Activated naive CD4-positive, alpha-beta T cell treated with anti-CD3 and anti-CD28 coated beads, Interleukin-2, amount 10 ng/mL, durations not matched to agents 7 days and 5 days (primary cell): ENCODE measurements around the gene NHSL2.

ENCODE experiments used
- CTCF ChIA-PET: fragments of 350-600 bp; sonication (Branson Sonifier 250); formaldehyde crosslinking; loops from one replicate; lab custom pipeline; 2021; ENCODE audit warnings: antibody characterized with exemption; lab: Charles Lee
- DNase-seq: peaks from one replicate; pipeline ENCODE4 v3.0.0-alpha.2; 2020
- H3K27ac Mint-ChIP-seq: one replicate; pipeline ENCODE4 v1.8.0; 2021; ENCODE audit warnings: mild to moderate bottlenecking, moderate library complexity, mixed read lengths
- H3K27me3 Mint-ChIP-seq: one replicate; pipeline ENCODE4 v1.8.0; 2021; ENCODE audit warnings: mild to moderate bottlenecking, mixed read lengths
- H3K36me3 Mint-ChIP-seq: one replicate; pipeline ENCODE4 v1.8.0; 2021; ENCODE audit warnings: mixed read lengths
- H3K4me1 Mint-ChIP-seq: one replicate; pipeline ENCODE4 v1.8.0; 2021; ENCODE audit warnings: mixed read lengths
- H3K4me3 Mint-ChIP-seq: one replicate; pipeline ENCODE4 v1.8.0; 2021; ENCODE audit warnings: mild to moderate bottlenecking, moderate library complexity, mixed read lengths
- H3K9me3 Mint-ChIP-seq: one replicate; pipeline ENCODE4 v1.8.0; 2021; ENCODE audit warnings: mixed read lengths

Gene NHSL2

DNA sequence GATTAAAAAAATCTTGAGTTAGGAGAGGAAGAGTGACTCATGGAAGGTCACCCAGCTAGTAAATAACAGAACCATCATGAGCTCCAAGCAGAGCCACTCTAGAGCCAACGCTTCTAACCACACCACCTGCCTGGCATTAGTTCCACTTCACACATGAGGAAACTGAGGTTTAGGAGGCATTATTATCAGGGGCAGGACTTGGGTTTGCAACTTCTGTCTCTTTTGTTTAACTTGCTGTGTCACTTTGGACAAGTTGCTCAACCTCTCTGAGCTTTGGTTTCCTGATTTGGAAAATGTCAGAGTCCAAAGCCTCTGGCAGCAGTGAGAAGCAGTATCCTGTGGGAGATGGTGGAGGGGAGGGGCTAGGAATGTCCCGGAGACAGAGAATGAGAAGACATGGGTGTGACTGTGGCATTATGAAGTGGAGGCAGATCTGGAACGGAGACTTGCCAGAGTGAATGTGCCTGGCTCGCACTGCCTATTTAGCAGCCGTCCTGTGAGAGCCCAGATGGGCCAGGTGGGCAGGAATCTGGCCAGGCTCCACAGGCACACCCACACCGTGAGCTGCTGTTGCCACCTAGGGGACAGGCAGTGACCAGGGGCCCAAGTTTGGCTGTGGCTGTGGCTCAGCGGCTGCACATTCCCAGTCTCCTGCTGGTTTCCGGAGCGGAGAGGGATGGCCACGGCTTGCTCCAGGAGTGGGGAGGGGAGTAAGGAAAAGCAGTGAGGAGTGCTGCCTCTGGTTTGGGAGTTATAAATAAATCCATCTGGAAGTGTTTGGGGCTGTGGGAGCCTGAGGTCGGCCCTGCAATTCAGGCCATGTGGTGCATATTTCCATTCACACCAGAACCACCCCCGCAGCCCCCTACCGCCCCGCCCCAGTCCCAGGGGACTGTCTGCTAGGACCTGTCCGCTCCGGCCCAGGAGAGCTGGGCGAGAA is 93.4 kb downstream of the NHSL2 start:
- H3K36me3 Mint-ChIP-seq, result no peaks in the 10 kb centered on the region
- CTCF ChIA-PET, result interaction anchor here (1.2 kb wide), 1 partner anchor 14 kb away, joined by 3 read pairs; no protein-coding TSS in a partner anchor
- no peak for DNase-seq
- peaks cover 32% of the 10 kb centered on the region for H3K27me3 Mint-ChIP-seq
- H3K27ac Mint-ChIP-seq, result no peak overlapping the region
- H3K9me3 Mint-ChIP-seq, result no peaks in the 10 kb centered on the region
- no peaks in the 10 kb centered on the region for H3K4me1 Mint-ChIP-seq
- no peak overlapping the region for H3K4me3 Mint-ChIP-seq

DNA sequence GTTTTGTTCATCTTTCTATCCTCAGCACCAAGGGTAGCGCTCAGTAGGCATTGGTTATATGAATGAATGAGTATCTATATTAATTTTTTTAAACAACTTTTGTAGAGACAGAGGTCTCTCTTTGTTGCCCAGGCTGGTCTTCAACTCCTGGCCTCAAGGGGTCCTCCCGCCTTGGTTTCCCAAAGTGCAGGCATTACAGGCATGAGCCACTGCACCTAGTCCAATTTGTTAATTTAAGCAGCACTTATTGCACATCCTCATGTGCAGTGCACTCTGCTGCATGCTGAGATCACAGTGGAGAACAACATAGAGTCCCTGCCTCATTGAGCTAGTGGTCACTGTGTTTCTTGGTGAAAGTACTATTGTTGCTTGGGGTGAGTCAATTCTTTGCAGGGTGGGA is 94.4 kb downstream of the NHSL2 start:
- Mint-ChIP-seq H3K36me3 (no peaks in the 10 kb centered on the region), H3K4me3 (no peak overlapping the region), H3K9me3 (no peaks in the 10 kb centered on the region), H3K4me1 (no peaks in the 10 kb centered on the region), H3K27me3 (peaks cover 34% of the 10 kb centered on the region), H3K27ac (no peak overlapping the region)
- DNase-seq, result no peak
- CTCF ChIA-PET, result no interaction called here

DNA sequence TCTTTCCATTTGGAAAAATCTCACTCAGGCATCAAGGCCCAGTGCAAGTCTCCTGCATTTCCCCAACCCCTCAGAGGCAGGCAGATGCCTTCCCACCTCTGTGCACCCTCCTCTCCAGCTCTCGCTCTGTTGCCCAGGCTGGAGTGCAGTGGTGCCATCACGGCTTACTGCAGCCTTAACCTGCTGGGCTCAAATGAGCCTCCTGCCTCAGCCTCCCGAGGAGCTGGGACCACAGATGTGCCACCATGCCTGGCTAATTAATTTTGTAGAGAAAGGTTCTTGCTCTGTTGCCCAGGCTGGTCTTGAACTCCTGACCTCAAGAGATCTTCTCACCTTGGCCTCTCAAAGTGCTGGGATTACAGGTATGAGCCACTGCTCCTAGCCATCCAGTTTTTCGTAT is 95.8 kb downstream of the NHSL2 start:
- H3K36me3 Mint-ChIP-seq, result no peaks in the 10 kb centered on the region
- DNase-seq, result no peak
- H3K9me3 Mint-ChIP-seq, result no peaks in the 10 kb centered on the region
- CTCF ChIA-PET, result no interaction called here
- H3K4me3 Mint-ChIP-seq, result no peak overlapping the region
- H3K27me3 Mint-ChIP-seq, result peaks cover 30% of the 10 kb centered on the region
- H3K27ac Mint-ChIP-seq, result no peak overlapping the region
- no peaks in the 10 kb centered on the region for H3K4me1 Mint-ChIP-seq

DNA sequence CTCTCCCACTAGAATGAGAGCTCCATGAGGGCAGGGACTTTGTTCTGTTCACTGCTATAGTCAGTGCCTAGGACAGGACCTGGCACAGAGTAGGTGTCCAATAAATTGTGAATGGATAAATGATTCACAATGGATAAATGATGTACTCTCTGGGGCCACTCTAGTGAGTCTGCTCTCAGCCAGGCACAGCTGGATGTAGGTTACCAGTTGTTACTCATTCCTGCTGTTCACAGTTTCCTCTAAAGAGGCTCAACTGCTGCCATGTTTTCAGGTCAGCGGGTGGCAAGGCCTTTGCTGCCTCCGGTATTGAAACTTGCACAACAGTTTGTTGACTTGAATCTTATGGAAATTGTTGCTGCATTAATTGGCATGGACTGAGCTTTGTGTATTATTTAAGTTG is 99.1 kb downstream of the NHSL2 start:
- Mint-ChIP-seq H3K27me3 (peaks cover 20% of the 10 kb centered on the region), H3K27ac (no peak overlapping the region), H3K4me1 (no peaks in the 10 kb centered on the region), H3K36me3 (no peaks in the 10 kb centered on the region), H3K4me3 (no peak overlapping the region), H3K9me3 (no peaks in the 10 kb centered on the region)
- CTCF ChIA-PET, result no interaction called here
- DNase-seq, result no peak

DNA sequence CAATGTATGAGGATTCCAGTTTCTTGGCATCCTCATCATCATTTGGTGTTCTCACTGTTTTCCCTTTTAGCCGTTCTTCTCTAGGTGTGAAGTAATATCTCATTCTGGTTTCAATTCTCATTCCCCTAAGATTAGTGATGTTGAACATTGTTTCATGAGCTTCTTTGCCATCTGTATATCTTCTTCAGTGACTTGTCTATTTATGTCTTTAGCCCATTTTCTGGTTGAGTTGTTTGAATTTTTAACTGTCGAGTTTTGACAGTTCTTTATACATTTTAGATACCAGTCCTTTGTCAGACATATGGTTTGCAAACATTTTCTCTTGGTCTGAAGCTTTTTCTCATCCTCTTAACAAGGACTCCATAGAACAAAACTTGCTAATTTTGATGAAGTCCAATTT is 101.1 kb downstream of the NHSL2 start:
- Mint-ChIP-seq H3K36me3 (no peaks in the 10 kb centered on the region), H3K4me3 (no peak overlapping the region), H3K27me3 (peaks cover 31% of the 10 kb centered on the region), H3K27ac (no peak overlapping the region), H3K4me1 (no peaks in the 10 kb centered on the region), H3K9me3 (no peaks in the 10 kb centered on the region)
- CTCF ChIA-PET, result no interaction called here
- DNase-seq, result no peak

DNA sequence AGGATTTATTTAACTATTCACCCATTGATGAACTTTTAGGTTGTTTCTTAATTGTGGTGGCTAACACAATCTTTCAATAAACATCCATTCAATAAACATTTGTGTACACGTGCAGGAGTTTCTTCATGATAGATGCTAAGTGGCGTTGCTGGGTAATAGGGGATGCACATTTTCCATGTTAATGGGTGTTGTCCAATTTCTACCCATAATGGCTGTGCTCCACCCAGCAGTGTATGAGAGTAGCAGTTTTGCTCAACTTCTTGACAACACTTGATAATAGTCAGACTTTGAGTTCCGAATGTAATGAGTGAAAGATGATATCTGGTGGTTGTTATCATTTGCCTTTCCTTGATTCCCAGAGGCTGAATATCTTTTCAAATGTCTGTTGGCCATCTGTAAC is 104.7 kb downstream of the NHSL2 start:
- peaks cover 54% of the 10 kb centered on the region for H3K27me3 Mint-ChIP-seq
- H3K27ac Mint-ChIP-seq, result no peak overlapping the region
- no peaks in the 10 kb centered on the region for H3K9me3 Mint-ChIP-seq
- H3K36me3 Mint-ChIP-seq, result no peaks in the 10 kb centered on the region
- CTCF ChIA-PET, result interaction anchor here (1.1 kb wide), 1 partner anchor 115 kb away, joined by 3 read pairs; no protein-coding TSS in a partner anchor
- peaks cover 5% of the 10 kb centered on the region for H3K4me1 Mint-ChIP-seq
- no peak for DNase-seq
- H3K4me3 Mint-ChIP-seq, result no peak overlapping the region

DNA sequence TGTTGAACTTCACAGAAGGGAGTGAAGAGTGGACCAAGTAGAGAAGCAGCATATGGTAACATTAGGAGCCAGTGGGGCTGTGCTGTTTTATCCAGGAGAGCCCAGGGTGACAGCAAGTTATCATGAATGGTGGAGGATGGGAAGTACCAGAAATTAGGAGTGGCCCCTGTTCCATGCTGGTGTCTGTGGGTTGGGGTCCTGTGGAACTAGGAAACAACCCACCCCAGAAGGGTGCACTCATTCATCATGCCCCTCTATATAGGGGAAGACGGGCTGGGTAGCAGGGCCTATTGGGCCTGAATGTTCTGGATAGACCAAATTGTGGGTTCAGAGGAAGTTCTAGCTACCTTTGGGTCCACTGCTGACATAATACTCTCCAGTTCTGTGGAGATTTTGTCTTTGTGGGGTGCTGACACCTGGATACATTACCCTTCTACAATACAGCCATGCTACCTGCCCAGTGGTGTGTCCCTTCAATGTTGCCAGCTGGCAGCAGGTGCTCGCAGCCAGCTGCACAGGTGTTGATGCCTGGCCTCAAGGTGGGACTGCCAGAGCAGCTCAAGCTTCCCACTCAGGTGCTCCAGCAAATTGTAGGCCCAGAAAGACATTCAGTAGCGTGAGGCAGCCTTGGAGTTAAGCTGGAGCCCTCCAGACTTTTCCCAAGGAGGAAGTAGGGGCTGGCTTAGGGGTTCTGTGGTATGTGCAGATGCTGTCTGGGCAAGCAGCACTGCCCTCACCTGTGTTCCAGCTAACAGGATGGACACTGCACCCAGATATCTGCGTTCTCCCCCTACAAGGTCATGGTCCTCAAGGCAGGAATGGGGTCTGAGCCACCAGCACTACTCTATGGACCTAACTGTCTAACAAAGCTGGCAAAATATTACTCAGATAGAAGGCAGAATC is 106.5 kb downstream of the NHSL2 start:
- H3K27ac Mint-ChIP-seq, result no peak overlapping the region
- no peak for DNase-seq
- H3K9me3 Mint-ChIP-seq, result no peaks in the 10 kb centered on the region
- no peaks in the 10 kb centered on the region for H3K36me3 Mint-ChIP-seq
- CTCF ChIA-PET, result interaction anchor here (0.9 to 7.8 kb wide), 3 partner anchors 14 to 108 kb away, joined by 3 to 91 read pairs (median 3); no protein-coding TSS in a partner anchor
- no peak overlapping the region for H3K4me3 Mint-ChIP-seq
- H3K4me1 Mint-ChIP-seq, result peaks cover 13% of the 10 kb centered on the region
- peaks cover 67% of the 10 kb centered on the region for H3K27me3 Mint-ChIP-seq

DNA sequence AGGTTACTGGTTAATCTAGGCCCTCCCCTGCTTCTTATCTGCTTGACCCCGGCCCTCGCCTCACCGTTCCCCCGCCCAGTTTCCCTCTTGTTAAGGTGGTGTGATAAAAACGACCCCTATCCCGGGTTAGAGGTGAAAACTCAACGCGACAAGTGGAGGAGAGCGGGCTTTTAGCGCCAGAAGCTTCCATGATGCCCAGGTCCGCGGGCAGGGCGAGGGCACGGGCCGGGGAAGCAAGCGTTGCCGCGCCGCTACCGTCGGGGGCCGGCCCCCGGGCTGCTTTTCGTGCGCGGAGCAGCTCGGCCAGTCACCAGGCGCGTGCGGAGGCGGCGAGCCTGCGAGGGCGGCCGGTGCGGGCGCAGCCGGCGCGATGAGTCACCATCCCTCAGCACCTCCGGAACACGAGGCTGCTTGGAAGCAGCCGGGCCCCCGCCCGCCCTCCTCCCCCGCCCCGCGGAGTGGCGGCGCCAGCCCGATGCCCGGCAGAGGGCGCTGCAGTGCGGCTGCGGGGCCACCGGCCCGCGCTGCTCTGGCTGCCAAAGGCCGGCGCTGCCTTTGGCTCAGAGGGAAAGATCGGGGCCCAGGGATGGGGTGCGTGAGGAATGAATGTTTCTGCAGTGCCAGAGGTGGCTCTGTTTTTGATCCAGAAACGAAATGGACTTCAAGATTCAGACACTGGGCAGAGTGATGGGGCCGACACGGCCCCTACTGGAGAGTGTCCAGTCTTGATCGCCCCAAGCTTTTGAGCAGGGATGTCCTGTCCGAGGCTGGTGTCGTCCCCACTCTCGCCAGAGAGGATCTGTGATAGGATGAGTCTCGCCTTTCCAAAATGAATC is 107.8 kb downstream of the NHSL2 start:
- peaks cover 76% of the 10 kb centered on the region for H3K27me3 Mint-ChIP-seq
- no peaks in the 10 kb centered on the region for H3K9me3 Mint-ChIP-seq
- H3K4me1 Mint-ChIP-seq, result peaks cover 13% of the 10 kb centered on the region
- peak; percentile 80 for DNase-seq
- no peak overlapping the region for H3K4me3 Mint-ChIP-seq
- CTCF ChIA-PET, result interaction anchor here (0.6 to 7.8 kb wide), 7 partner anchors 11 to 107 kb away, joined by 3 to 91 read pairs (median 3); no protein-coding TSS in a partner anchor
- H3K27ac Mint-ChIP-seq, result no peak overlapping the region
- H3K36me3 Mint-ChIP-seq, result no peaks in the 10 kb centered on the region

DNA sequence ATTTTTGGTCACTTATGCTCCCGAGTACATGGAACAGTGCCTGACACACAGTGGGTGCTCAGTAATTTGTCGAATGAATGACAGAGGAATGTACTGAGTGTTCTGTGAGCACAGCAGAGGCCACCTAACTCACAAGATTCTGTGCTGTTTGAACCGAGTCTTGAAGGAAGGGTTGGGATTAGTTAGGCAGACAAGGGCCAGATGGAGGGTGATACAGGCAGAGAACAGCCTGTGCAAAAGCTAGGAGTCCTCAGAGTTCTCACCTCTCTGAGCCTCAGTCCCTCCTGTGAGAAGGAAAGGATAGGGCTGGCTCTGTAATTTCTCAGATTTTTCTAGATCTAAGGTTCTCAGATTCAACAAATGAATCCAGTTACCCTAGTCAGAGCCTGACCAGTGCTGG is 108.8 kb downstream of the NHSL2 start:
- Mint-ChIP-seq H3K4me1 (peaks cover 13% of the 10 kb centered on the region), H3K36me3 (no peaks in the 10 kb centered on the region), H3K27me3 (peaks cover 82% of the 10 kb centered on the region), H3K4me3 (no peak overlapping the region), H3K9me3 (no peaks in the 10 kb centered on the region), H3K27ac (no peak overlapping the region)
- CTCF ChIA-PET, result interaction anchor here (0.6 to 7.8 kb wide), 4 partner anchors 20 to 106 kb away, joined by 3 to 91 read pairs (median 3); no protein-coding TSS in a partner anchor
- no peak for DNase-seq

DNA sequence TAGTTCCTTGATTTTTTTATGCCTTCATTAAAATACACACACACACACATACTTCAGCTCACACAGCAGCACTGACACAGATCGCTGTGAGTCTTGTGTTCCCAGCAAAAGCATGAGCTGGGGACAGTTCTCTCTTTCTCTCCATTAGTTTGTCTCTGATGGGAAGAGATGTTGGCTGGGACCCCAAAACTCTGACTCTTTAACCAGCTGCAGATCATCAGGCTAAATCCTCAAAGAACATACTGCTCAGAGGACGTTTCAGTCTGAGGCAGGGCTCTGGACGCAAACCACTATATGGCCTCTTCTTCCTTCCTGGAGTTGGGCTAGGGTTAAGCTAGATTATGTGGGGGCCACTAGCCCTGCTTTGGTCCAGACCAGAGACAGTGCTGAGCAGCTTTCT is 109.6 kb downstream of the NHSL2 start:
- Mint-ChIP-seq H3K27me3 (peaks cover 76% of the 10 kb centered on the region), H3K9me3 (no peaks in the 10 kb centered on the region), H3K4me3 (no peak overlapping the region), H3K4me1 (peaks cover 13% of the 10 kb centered on the region), H3K27ac (no peak overlapping the region), H3K36me3 (no peaks in the 10 kb centered on the region)
- CTCF ChIA-PET, result interaction anchor here (2.4 to 7.8 kb wide), 3 partner anchors 10 to 105 kb away, joined by 10 to 91 read pairs (median 11); no protein-coding TSS in a partner anchor
- no peak for DNase-seq

DNA sequence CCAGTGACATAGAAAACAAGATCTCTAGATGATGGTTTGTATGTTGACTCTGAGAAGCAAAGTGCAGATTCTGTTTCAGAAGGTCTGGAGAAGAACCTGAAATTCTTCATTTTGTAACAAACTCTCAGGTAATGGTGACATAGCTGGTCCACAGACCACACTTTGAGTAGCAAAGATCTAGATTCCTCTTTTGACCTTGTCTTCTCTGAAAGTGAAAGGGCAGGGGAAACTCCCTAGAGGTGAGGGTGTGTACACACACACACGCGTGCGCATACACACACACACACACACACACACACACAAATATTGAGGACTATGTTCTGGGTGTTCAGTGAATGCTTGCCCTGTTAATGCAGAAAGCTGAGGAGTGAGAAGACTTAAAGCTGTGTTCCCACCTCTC is 110.1 kb downstream of the NHSL2 start:
- Mint-ChIP-seq H3K4me3 (no peak overlapping the region), H3K9me3 (no peaks in the 10 kb centered on the region), H3K36me3 (no peaks in the 10 kb centered on the region), H3K27me3 (peaks cover 75% of the 10 kb centered on the region), H3K27ac (no peak overlapping the region), H3K4me1 (peaks cover 13% of the 10 kb centered on the region)
- DNase-seq, result peak; percentile 21
- CTCF ChIA-PET, result interaction anchor here (2.4 to 7.8 kb wide), 3 partner anchors 10 to 105 kb away, joined by 10 to 91 read pairs (median 11); no protein-coding TSS in a partner anchor

DNA sequence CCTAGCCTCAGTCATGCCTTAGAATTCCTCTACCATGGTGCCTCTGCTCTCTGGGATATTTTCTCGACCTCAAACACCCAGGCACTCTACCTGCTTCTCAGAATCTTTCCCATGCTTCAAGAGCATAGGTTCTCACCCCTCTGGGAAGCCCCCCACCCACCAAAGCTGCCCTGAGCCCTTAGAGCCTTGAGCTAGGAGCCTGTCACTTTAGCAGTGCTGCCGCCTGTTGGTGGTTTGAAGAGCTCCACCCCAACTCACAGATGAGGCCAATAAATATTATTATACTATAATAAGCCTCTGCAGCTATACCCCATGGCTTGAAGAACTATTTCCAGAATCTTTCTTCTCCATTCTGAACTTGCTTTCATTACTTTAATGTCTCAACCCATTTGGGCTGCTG is 111.3 kb downstream of the NHSL2 start:
- peak; percentile 21 for DNase-seq
- H3K36me3 Mint-ChIP-seq, result no peaks in the 10 kb centered on the region
- H3K4me3 Mint-ChIP-seq, result no peak overlapping the region
- peaks cover 77% of the 10 kb centered on the region for H3K27me3 Mint-ChIP-seq
- H3K4me1 Mint-ChIP-seq, result peaks cover 13% of the 10 kb centered on the region
- H3K9me3 Mint-ChIP-seq, result no peaks in the 10 kb centered on the region
- no peak overlapping the region for H3K27ac Mint-ChIP-seq
- CTCF ChIA-PET, result interaction anchor here (0.8 to 7.8 kb wide), 10 partner anchors 9 to 159 kb away, joined by 3 to 91 read pairs (median 6); no protein-coding TSS in a partner anchor

DNA sequence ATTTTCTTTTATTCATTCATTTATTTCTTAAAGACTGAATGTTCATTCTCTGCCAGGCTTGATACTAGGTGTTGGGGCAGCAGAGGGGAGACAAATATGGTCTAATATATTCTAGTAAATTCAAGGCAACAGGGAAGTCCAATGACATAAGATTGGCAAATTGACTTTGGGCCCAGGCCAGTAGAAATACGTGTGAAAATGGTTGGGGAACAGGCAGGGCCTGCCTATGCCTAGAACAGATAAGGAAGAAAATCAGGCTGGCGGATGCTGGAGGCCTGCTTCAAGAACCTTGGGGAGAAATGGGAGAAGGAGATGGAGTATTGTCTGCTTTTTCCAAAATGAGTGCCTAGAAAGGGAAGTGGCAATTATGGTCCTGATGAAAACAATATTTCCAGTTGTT is 112.4 kb downstream of the NHSL2 start:
- no peaks in the 10 kb centered on the region for H3K36me3 Mint-ChIP-seq
- no peak for DNase-seq
- H3K27me3 Mint-ChIP-seq, result peaks cover 76% of the 10 kb centered on the region
- H3K4me1 Mint-ChIP-seq, result peaks cover 13% of the 10 kb centered on the region
- no peak overlapping the region for H3K27ac Mint-ChIP-seq
- CTCF ChIA-PET, result interaction anchor here (1.2 to 7.8 kb wide), 5 partner anchors 17 to 102 kb away, joined by 3 to 91 read pairs (median 6); no protein-coding TSS in a partner anchor
- H3K4me3 Mint-ChIP-seq, result no peak overlapping the region
- H3K9me3 Mint-ChIP-seq, result no peaks in the 10 kb centered on the region
